GM19438 (cell line): ENCODE results near the gene IRF3.
"Not testable (repeated sequence)": the region's sequence is repeated elsewhere in the genome, so short reads cannot be mapped to it uniquely, and the experiment has no call there.

ENCODE experiments used
- ATAC-seq: cut with Tn5 transposase; IDR thresholded peaks from one replicate; pipeline ENCODE4 v1.9.1; 2021; ENCODE audit warnings: low read depth; ENCODE audit not compliant: unreplicated experiment

The IRF3 gene

GRCh38 chr19:49631014-49631588 lies 34.6 kb downstream of the IRF3 start:
- no peak for ATAC-seq

GRCh38 chr19:49629659-49630058 lies 36.0 kb downstream of the IRF3 start:
- no peak for ATAC-seq

- no peak for ATAC-seq
Measured at GRCh38 chr19:49626226-49626625, 39.4 kb downstream of the IRF3 start.

- ATAC-seq, result no peak
Measured at GRCh38 chr19:49624967-49625910, 40.4 kb downstream of the IRF3 start.

GRCh38 chr19:49617860-49618259 lies 47.8 kb downstream of the IRF3 start:
- ATAC-seq, result not testable (repeated sequence)

- ATAC-seq, result no peak
Measured at GRCh38 chr19:49616945-49617344, 48.7 kb downstream of the IRF3 start.

GRCh38 chr19:49616532-49616931 lies 49.1 kb downstream of the IRF3 start:
- ATAC-seq, result no peak

GRCh38 chr19:49615861-49616260 lies 49.8 kb downstream of the IRF3 start:
- no peak for ATAC-seq

- no peak for ATAC-seq
Measured at GRCh38 chr19:49614096-49614833, 51.4 kb downstream of the IRF3 start.

GRCh38 chr19:49613374-49613773 lies 52.3 kb downstream of the IRF3 start:
- ATAC-seq, result no peak
